Psoas muscle (tissue), 8 donors: ENCODE data around the gene LPIN1. TPM values are rescaled to one million over a fixed set of nuclear protein-coding genes. Genes with fewer than 3 reads are reported as not detected.

ENCODE experiments used
- ATAC-seq, 4 donors: fragments of 200-7000 bp; cut with Tn5 transposase; one replicate each; pipeline ENCODE4 v1.9.1; 2020; ENCODE audit warnings: moderate library complexity in 3 of 4, mild to moderate bottlenecking in 2 of 4
- DNase-seq, 2 donors: peaks; one replicate each; pipeline ENCODE4 v3.0.0-alpha.2; 2020
- H3K27ac ChIP-seq: fragments of 200-600 bp; one replicate; pipeline ENCODE4 v1.8.0; 2022
- H3K27me3 ChIP-seq, 3 donors: fragments of 200-600 bp in 1 of 3; one replicate each; pipeline versions ENCODE4 v1.6.1 to v1.8.0; 2013 to 2022; ENCODE audit warnings: low read length in 2 of 3, mild to moderate bottlenecking in 2 of 3, moderate library complexity in 1 of 3; ENCODE audit not compliant: insufficient read depth in 3 of 3
- H3K36me3 ChIP-seq, 2 donors: fragments of 200-600 bp in 1 of 2; one replicate each; pipeline versions ENCODE4 v1.6.1 to v1.8.0; 2013 to 2022; ENCODE audit warnings: low read depth in 1 of 2, mild to moderate bottlenecking in 1 of 2, moderate library complexity in 1 of 2; ENCODE audit not compliant: insufficient read depth in 1 of 2
- H3K4me1 ChIP-seq: fragments of 200-600 bp; one replicate; pipeline ENCODE4 v1.8.0; 2022
- H3K4me3 ChIP-seq: fragments of 200-600 bp; one replicate; pipeline ENCODE4 v1.8.0; 2022; ENCODE audit warnings: mild to moderate bottlenecking
- H3K9me3 ChIP-seq: fragments of 200-600 bp; one replicate; pipeline ENCODE4 v1.8.0; 2022
- WGBS, 3 donors: extraction: QIAGEN DNeasy Blood & Tissue Kit; methylation state at CpG; one replicate each; pipeline versions ENCODE4 v1.1.6 to v1.1.7; 2013; 5-methylcytosine and 5-hydroxymethylcytosine counted together
- intact Hi-C, 2 donors: fragments of 100-400 bp; cut with DNase I; formaldehyde crosslinking; loops; one replicate each; pipeline versions ENCODE4 v1.11.0 to v1.14.2; 2022
- polyA plus RNA-seq, 3 donors: library from polyadenylated mRNA; stranded (reverse); fragments of 200-250 nt; gene quantifications; one replicate each; pipeline ENCODE4 v1.2.3, GENCODE V29; 2013
- total RNA-seq, 4 donors: library from RNA; stranded (reverse); fragmentation: NEBNext Ultra II Directional in 2 of 4; extraction: Animal tissue kit (Norgen Biotek cat#: 25700) in 2 of 4; gene quantifications; one replicate each; pipeline versions ENCODE4 v1.2.1 to v1.2.4, GENCODE V29; 2021 to 2023
- TF ChIP-seq, protein P1 (sequence below): fragments of 200-600 bp; IDR thresholded peaks from one replicate; pipeline ENCODE4 v1.8.0; 2022; ENCODE audit warnings: antibody characterized with exemption
- donor health status: healthy with polysubstance abuse.
- donor health status: DM: no; HTN: no; CAD: no; lungs with moderate emphysema.
- donor health status: Bipolar disorder and iron deficiency.
- donor health status: healthy.
- donor health status: DM: yes; HTN: yes; CAD: no.
- donor health status: DM: no; HTN: no; CAD: no.
- donor health status: DM: no; HTN: no; CAD: no.
- donor health status: DM: yes; HTN: yes; CAD: no.

Gene LPIN1
- total and polyA plus RNA-seq, 7 donors, result 82.0 to 382 (median 146) TPM

GRCh38 chr2:11765501-11765900 lies 19.1 kb downstream of the LPIN1 start:
- Histone ChIP-seq H3K4me1 (peaks cover 30% of the 10 kb centered on the region), H3K36me3 (peaks cover 4 to 52% of the 10 kb centered on the region in 2 donors), H3K27me3 (no peaks in the 10 kb centered on the region), H3K4me3 (no peak overlapping the region), H3K9me3 (no peaks in the 10 kb centered on the region), H3K27ac (no peak overlapping the region)
- TF ChIP-seq, protein P1, sequence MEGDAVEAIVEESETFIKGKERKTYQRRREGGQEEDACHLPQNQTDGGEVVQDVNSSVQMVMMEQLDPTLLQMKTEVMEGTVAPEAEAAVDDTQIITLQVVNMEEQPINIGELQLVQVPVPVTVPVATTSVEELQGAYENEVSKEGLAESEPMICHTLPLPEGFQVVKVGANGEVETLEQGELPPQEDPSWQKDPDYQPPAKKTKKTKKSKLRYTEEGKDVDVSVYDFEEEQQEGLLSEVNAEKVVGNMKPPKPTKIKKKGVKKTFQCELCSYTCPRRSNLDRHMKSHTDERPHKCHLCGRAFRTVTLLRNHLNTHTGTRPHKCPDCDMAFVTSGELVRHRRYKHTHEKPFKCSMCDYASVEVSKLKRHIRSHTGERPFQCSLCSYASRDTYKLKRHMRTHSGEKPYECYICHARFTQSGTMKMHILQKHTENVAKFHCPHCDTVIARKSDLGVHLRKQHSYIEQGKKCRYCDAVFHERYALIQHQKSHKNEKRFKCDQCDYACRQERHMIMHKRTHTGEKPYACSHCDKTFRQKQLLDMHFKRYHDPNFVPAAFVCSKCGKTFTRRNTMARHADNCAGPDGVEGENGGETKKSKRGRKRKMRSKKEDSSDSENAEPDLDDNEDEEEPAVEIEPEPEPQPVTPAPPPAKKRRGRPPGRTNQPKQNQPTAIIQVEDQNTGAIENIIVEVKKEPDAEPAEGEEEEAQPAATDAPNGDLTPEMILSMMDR, result no peak
- no peak for DNase-seq
- intact Hi-C loops, result no loop called here
- no peak for ATAC-seq
- WGBS, 3 donors, result 86 to 92% (median 90%) methylated on average over 13 of the region's 13 CpGs

DNA sequence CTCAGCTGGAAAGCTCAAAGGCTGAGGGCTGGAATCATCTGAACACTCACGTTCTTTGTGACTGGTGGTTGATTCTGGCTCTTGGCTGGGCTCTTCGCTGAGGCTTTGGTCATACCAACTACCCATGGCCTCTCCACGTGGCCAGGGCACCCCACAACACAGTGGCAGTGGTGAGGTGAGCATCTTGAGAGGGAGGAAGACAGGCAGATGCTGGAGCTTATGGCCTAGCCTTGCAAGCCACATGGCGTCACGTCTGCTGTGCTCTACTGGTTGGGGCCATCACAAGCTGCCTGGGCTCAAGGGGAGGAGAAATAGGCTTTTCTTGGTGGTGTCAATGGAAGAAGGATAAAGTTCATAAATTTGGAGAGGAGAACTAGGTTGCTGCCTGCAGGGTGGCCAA lies 19.6 kb downstream of the LPIN1 start:
- TF ChIP-seq, protein P1, result no peak
- intact Hi-C loops, result no loop called here
- Histone ChIP-seq H3K36me3 (peaks cover 7 to 57% of the 10 kb centered on the region in 2 donors), H3K9me3 (no peaks in the 10 kb centered on the region), H3K27me3 (no peaks in the 10 kb centered on the region), H3K4me1 (peaks cover 30% of the 10 kb centered on the region), H3K27ac (no peak overlapping the region), H3K4me3 (no peak overlapping the region)
- ATAC-seq, result no peak
- 72 to 86% (median 77%) methylated on average over 5 of the region's 5 CpGs for WGBS, 3 donors
- DNase-seq, result no peak

- 35 to 62% (median 51%) methylated on average over 7 of the region's 7 CpGs for WGBS, 3 donors
- H3K27me3 ChIP-seq, result no peaks in the 10 kb centered on the region
- peaks cover 11 to 75% of the 10 kb centered on the region in 2 donors for H3K36me3 ChIP-seq
- peaks cover 36% of the 10 kb centered on the region for H3K4me1 ChIP-seq
- TF ChIP-seq, protein P1, result no peak
- intact Hi-C loops, result no loop called here
- no peaks in the 10 kb centered on the region for H3K9me3 ChIP-seq
- ATAC-seq, result peak in 1 of 4 donors; percentile 22
- no peak overlapping the region for H3K4me3 ChIP-seq
- no peak for DNase-seq
- no peak overlapping the region for H3K27ac ChIP-seq
These were observed 21.3 kb downstream of the LPIN1 start for GRCh38 chr2:11767779-11768178.

GRCh38 chr2:11768946-11769345 lies 22.5 kb downstream of the LPIN1 start:
- 46 to 57% (median 55%) methylated on average over 3 of the region's 3 CpGs for WGBS, 3 donors
- Histone ChIP-seq H3K4me1 (peaks cover 36% of the 10 kb centered on the region), H3K27me3 (no peaks in the 10 kb centered on the region), H3K9me3 (no peaks in the 10 kb centered on the region), H3K27ac (no peak overlapping the region), H3K4me3 (no peak overlapping the region), H3K36me3 (peaks cover 16 to 87% of the 10 kb centered on the region in 2 donors)
- DNase-seq, result no peak
- intact Hi-C loops, result no loop called here
- TF ChIP-seq, protein P1, result no peak
- ATAC-seq, result no peak

DNA sequence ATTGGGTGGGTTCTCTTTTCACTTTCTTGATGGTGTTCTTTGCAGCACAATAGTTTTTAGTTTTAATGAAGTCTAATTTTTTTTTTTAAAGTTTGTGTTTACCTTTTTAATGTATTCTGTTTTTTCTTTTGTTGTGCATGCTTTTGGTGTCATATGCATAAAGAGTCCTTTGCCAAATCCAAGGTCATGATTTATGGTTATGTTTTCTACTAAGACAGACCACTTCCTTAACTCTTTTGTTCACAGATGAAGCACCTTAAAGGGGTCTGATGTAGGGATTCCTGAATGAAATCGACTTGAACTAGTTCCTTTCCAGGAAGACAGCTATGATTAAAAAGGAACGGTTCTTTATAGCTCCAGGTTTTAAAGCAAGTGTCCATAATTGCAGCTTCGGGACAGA lies 23.1 kb downstream of the LPIN1 start:
- Histone ChIP-seq H3K9me3 (no peaks in the 10 kb centered on the region), H3K27ac (no peak overlapping the region), H3K36me3 (peaks cover 17 to 92% of the 10 kb centered on the region in 2 donors), H3K4me3 (no peak overlapping the region), H3K4me1 (peaks cover 36% of the 10 kb centered on the region), H3K27me3 (no peaks in the 10 kb centered on the region)
- ATAC-seq, result no peak
- TF ChIP-seq, protein P1, result no peak
- WGBS, 3 donors, result 59 to 66% (median 65%) methylated on average over 3 of the region's 3 CpGs
- no peak for DNase-seq
- intact Hi-C loops, result no loop called here
